ENCODE results near the gene CDPF1.

- TF ChIP-seq, protein P1, sequence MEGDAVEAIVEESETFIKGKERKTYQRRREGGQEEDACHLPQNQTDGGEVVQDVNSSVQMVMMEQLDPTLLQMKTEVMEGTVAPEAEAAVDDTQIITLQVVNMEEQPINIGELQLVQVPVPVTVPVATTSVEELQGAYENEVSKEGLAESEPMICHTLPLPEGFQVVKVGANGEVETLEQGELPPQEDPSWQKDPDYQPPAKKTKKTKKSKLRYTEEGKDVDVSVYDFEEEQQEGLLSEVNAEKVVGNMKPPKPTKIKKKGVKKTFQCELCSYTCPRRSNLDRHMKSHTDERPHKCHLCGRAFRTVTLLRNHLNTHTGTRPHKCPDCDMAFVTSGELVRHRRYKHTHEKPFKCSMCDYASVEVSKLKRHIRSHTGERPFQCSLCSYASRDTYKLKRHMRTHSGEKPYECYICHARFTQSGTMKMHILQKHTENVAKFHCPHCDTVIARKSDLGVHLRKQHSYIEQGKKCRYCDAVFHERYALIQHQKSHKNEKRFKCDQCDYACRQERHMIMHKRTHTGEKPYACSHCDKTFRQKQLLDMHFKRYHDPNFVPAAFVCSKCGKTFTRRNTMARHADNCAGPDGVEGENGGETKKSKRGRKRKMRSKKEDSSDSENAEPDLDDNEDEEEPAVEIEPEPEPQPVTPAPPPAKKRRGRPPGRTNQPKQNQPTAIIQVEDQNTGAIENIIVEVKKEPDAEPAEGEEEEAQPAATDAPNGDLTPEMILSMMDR (IDR thresholded peaks at IDR 0.05): no peak
- TF ChIP-seq POLR2AphosphoS5 (IDR thresholded peaks at IDR 0.05; ENCODE audit: low read depth, low read length): no peak
- TF ChIP-seq, protein P2, sequence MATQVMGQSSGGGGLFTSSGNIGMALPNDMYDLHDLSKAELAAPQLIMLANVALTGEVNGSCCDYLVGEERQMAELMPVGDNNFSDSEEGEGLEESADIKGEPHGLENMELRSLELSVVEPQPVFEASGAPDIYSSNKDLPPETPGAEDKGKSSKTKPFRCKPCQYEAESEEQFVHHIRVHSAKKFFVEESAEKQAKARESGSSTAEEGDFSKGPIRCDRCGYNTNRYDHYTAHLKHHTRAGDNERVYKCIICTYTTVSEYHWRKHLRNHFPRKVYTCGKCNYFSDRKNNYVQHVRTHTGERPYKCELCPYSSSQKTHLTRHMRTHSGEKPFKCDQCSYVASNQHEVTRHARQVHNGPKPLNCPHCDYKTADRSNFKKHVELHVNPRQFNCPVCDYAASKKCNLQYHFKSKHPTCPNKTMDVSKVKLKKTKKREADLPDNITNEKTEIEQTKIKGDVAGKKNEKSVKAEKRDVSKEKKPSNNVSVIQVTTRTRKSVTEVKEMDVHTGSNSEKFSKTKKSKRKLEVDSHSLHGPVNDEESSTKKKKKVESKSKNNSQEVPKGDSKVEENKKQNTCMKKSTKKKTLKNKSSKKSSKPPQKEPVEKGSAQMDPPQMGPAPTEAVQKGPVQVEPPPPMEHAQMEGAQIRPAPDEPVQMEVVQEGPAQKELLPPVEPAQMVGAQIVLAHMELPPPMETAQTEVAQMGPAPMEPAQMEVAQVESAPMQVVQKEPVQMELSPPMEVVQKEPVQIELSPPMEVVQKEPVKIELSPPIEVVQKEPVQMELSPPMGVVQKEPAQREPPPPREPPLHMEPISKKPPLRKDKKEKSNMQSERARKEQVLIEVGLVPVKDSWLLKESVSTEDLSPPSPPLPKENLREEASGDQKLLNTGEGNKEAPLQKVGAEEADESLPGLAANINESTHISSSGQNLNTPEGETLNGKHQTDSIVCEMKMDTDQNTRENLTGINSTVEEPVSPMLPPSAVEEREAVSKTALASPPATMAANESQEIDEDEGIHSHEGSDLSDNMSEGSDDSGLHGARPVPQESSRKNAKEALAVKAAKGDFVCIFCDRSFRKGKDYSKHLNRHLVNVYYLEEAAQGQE (IDR thresholded peaks at IDR 0.05; ENCODE audit: insufficient read depth in 1 of 2, low read depth in 2 of 2, low read length in 1 of 2): no peak
- no peak for TF ChIP-seq SIN3A (IDR thresholded peaks at IDR 0.05; ENCODE audit: borderline replicate concordance, insufficient read depth, low read depth, low read length)
Observed at GRCh38 chr22:46195487-46196165, 54.5 kb downstream of the CDPF1 start.

All from Panc1 (cell line).